CD4-positive, alpha-beta T cell treated with Interleukin-4 for 1 hour (primary cell): ENCODE results near the gene YBX1.
A peak's percentile ranks its signal among the peaks of the same experiment; 100 is the strongest.
"Not testable (repeated sequence)": the region's sequence is repeated elsewhere in the genome, so short reads cannot be mapped to it uniquely, and the experiment has no call there.

ENCODE experiments used
- DNase-seq, 2 donors: peaks; one replicate each; pipeline ENCODE4 v3.0.0-alpha.2; 2020 to 2022

Gene YBX1

GRCh38 chr1:42690477-42691156, 8.4 kb downstream of the YBX1 start:
- DNase-seq: no peak

GRCh38 chr1:42691157-42691498, 8.9 kb downstream of the YBX1 start:
- DNase-seq: no peak

GRCh38 chr1:42692461-42692860, 10.2 kb downstream of the YBX1 start:
- no peak for DNase-seq

DNA sequence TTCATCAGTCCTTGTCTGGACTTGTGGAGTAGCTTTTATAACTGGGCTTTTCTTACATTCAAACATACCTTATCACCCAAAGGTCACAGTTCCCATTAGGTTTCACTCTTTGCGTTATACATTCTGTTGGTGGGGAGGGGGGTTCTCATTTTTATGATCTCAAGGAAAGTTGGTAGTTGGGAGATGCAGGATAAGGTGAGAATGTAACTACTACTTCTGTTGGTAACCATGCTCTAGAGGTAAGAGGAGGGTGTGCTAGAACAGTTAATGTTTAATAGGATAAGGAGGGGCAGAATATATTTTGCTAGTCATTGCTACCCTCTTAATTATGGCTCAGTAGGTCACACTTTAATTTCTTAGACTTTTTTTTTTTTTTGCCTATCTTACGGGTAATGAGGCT, 10.7 kb downstream of the YBX1 start:
- DNase-seq: no peak

- no peak for DNase-seq
Measured at GRCh38 chr1:42698081-42698813, 16.0 kb downstream of the YBX1 start.

DNA sequence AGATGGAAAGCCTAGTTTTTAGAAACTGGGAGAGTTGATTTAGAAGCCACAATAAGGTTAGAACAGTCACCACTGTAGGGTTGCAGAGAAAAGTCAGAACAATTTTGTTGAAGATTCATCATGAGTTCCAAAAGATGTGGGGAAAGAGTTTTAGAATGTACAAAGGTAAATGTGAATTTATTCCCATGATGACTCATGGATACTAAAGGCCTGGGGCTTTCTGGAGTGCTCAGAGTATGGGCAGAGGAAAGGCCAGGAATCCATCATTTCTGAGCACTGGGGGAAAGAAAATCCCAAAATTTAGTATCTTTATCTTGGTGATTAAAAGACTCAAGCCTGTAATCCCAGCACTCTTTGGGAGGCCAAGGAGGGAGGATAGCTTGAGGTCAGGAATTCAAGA, 17.8 kb downstream of the YBX1 start:
- no peak for DNase-seq

DNA sequence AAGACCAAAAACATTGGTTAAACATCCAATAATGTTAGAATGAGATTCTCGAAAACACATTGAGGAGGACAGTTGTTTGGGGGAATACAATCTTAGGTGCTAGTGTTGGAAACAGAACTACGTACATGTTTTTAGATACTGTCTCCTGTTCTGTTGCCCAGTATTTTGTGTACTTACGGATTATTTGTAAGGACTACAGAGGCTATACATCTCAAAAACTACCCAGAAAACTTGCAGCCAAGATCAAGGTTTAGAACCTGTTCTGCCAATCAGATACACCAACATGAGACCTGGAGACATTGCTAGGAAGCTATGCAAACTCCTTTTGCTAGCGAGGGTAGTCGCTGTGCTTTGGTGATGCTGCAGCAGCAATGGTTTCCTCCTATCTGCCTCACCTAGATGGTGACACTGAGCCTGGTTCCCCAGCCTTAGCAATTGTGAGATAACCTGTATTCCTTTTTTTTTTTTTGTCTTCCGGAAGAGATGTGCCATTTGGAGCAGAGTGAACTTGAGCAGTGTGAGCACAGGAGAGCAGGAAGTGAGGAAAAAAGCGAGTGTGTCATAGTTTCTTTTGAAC, 21.8 kb downstream of the YBX1 start:
- no peak for DNase-seq

- not testable (repeated sequence) for DNase-seq
Measured at GRCh38 chr1:42712808-42713207, 30.6 kb downstream of the YBX1 start.

- no peak for DNase-seq
Measured at GRCh38 chr1:42713293-42713692, 31.1 kb downstream of the YBX1 start.

DNA sequence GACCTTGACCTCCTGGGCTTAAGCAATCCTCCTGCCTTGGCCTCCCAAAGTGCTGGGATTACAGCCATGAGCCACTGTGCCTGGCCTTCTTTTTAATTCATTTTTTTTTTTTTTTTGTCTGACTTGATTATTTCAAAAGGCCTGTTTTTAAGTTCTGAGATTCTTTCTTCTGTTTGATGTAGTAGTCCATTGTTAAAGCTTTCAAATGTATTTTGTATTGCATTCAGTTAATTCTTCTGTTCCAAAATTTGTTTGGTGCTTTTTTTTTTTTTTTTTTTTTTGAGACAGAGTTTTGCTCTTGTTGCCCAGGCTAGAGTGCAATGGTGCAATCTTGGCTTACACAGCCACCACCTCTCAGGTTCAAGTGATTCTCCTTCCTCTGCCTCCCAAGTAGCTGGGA, 32.2 kb downstream of the YBX1 start:
- not testable (repeated sequence) for DNase-seq

DNA sequence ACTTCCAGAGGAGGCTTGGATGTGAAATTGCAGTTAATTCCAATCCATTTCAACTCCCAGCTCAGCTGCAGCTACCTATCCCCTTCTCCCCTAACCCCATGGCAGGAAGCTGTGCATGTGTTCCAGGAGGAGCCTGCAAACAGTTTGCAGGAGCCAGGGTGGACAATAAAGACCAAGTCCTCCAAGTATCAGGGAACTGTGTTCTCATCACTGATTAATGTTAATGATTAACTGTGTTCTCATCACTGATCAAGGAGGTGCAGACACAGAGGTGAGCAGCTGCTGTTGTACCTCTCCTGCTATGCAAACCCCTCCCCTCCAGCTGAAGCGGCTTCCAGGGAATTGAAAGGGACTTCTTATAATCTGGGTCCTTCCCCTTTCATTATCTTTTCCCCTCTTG, 38.6 kb downstream of the YBX1 start:
- no peak for DNase-seq

DNA sequence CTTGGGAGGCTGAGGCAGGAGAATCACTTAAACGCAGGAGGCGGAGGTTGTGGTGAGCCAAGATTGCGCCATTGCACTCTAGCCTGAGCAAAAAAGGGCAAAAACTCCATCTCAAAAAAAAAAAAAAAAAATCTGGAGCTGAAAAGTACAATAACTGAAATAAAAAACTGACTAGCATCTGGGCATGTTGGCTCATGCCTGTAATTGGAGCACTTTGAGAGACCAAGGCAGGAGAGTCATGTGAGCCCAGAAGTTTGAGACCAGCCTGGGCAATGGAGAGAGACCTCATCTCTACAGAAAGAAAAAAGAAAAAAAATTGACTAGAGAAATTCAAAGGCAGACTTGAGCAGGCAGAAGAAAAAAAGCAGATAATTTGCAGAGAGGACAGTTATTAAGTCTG, 39.7 kb downstream of the YBX1 start:
- no peak for DNase-seq

GRCh38 chr1:42722403-42722802, 40.2 kb downstream of the YBX1 start:
- not testable (repeated sequence) for DNase-seq

- DNase-seq: no peak
Measured at GRCh38 chr1:42723511-42723910, 41.3 kb downstream of the YBX1 start.

DNA sequence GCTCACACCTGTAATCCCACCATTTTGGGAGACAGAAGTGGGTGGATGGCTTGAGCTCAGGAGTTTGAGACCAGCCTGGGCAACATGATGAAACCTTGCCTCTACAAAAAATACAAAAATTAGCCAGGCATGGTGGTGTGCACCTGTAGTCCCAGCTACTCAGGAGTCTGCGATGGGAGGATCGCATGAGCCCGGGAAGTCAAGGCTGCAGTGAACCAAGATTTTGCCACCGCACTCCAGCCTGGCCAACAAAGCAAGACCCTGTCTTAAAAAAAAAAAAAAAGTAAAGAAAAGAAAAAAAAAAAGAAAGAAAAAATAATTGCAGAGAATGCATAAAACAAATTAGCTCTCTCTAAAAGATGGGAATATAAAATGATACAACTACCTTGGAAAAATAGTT, 43.6 kb downstream of the YBX1 start:
- DNase-seq: not testable (repeated sequence)

DNA sequence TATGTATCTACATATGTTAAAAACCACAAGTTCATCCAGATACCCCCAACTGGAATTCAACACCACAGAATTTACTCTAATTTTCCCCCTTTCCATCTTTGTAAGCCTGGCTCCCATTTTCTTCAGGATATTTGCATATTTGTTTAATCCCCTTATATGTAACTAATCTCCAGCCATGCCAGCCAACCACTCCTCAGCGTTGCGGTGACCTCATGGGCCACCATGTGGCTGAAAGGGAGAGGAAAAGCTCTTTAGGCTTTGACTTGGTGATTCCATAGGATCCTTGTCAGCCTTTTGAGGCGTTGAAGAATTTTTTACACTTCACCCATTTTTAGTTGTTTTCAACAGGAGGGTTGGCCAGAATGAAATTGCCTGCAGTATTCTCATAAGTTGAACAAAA, 47.8 kb downstream of the YBX1 start:
- no peak for DNase-seq

DNA sequence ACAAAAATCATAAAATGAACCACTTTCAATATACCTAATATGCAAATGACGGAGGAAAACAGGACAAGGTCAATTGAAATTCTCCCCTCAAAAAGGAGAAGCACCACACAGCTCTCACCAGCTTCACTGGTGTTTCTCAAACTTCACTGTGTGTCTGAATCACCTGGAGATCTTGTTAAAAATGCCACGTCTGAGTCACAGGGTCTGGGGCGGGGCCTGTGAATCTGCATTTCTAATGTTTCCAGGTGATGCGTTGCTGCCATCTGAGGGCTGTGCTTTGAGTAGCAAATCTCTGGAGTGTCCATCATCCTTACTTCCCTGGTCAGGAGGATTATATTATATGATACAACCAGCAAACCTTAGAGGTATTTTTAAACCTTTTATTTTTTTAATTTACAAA, 48.8 kb downstream of the YBX1 start:
- DNase-seq: peak in 1 of 2 donors; percentile 16

DNA sequence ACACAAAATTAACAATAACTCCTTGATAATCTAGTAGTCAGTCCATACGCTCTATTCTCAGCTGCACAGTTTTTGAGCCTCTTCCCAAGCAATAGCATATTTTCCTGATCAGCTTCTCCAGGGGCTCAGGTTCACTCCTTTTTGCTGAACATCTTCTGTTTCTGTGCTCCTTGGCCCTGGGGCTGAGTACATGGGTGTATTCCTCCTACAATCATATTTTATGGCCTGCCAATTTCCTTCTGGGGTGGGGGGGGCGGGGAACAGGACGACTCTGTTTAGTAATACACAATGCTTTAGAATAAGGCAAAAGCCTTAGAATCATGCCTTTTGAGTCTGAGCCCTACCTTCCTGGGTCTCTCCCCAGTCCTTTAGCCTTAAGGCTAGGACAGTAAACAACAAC, 49.4 kb downstream of the YBX1 start:
- no peak for DNase-seq

- DNase-seq: no peak
Measured at GRCh38 chr1:42732126-42732680, 50.0 kb downstream of the YBX1 start.

- no peak for DNase-seq
Measured at GRCh38 chr1:42733415-42734200, 51.4 kb downstream of the YBX1 start.

- DNase-seq: no peak
Measured at GRCh38 chr1:42734201-42735035, 52.2 kb downstream of the YBX1 start.

DNA sequence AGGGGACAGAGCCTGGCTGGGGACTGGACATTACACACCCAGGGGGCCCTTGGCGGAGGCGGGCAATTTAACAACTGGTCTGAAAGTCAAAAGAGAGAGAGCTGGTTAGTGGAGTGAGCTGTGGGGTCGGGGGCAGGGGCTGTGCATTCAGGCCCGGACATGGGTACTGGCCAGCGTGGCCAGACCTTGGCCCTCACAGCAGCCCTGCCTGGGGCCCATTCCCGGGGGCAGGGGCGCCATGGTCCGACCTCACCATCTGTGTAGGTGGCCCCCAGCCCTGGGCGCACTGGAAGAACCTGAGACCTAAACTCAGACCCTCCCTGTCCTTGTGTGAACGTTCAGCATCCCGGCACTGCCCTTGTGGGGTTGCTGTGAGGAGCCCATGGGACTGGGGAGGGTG, 52.8 kb downstream of the YBX1 start:
- DNase-seq: no peak
